A673 (cell line): ENCODE measurements around the gene HPCA.

Experiments used
- EZH2 ChIP-seq: fragments of 200-600 bp; sonication (generic); IDR thresholded peaks from 2 replicates; pipeline ENCODE4 v1.6.1; 2017; ENCODE audit warnings: borderline replicate concordance, low read depth, mild to moderate bottlenecking, mixed read lengths, antibody characterized with exemption, low read length; ENCODE audit not compliant: poor library complexity, severe bottlenecking
- TF ChIP-seq, protein P1 (sequence below): fragments of 300-800, 200-600 bp; sonication (generic); conservative IDR thresholded peaks from 2 replicates; pipeline ENCODE4 v1.5.1; 2017; ENCODE audit warnings: low read depth, mild to moderate bottlenecking, antibody characterized with exemption, low read length, moderate library complexity, mixed read lengths

DNA sequence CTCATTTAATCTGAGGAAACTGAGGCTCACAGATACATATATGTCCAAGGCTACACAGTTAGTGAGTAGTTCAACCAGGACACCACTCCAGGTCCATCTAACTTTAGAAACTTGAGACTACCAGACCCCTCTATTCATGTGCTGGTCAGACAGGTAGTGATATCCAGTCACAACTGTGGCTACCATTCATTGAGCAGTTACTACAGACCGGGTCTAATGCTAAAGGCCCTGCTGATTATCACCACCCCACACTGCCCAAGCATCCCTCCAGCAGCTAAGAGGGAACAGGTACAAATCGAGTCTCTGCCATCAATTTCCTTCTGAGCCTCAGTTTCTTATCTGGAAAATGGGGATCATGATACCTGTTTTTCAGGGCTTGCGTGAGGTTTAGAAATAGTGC, 5.3 kb downstream of the HPCA start:
- TF ChIP-seq, protein P1, sequence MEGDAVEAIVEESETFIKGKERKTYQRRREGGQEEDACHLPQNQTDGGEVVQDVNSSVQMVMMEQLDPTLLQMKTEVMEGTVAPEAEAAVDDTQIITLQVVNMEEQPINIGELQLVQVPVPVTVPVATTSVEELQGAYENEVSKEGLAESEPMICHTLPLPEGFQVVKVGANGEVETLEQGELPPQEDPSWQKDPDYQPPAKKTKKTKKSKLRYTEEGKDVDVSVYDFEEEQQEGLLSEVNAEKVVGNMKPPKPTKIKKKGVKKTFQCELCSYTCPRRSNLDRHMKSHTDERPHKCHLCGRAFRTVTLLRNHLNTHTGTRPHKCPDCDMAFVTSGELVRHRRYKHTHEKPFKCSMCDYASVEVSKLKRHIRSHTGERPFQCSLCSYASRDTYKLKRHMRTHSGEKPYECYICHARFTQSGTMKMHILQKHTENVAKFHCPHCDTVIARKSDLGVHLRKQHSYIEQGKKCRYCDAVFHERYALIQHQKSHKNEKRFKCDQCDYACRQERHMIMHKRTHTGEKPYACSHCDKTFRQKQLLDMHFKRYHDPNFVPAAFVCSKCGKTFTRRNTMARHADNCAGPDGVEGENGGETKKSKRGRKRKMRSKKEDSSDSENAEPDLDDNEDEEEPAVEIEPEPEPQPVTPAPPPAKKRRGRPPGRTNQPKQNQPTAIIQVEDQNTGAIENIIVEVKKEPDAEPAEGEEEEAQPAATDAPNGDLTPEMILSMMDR, result no peak
- no peak for TF ChIP-seq EZH2
